Gastroesophageal sphincter (tissue), 3 donors: Measurements from ENCODE around the gene KLHL33.

ENCODE experiments used
- CTCF ChIP-seq, 4 experiments: fragments of 200-600 bp in 2 of 4; fragments of 450-650 bp in 2 of 4; sonication (generic) in 1 of 4; IDR thresholded peaks; one replicate each; pipeline ENCODE4 v1.5.1; 2017 to 2019; ENCODE audit warnings: antibody characterized with exemption in 4 of 4, mild to moderate bottlenecking in 2 of 4, moderate library complexity in 2 of 4
- EP300 ChIP-seq: sonication (generic); formaldehyde crosslinking; IDR thresholded peaks from one replicate; pipeline ENCODE4 v1.6.1; 2017; ENCODE audit warnings: antibody characterized with exemption, mild to moderate bottlenecking
- POLR2A ChIP-seq, 2 donors: fragments of 450-650 bp; IDR thresholded peaks; one replicate each; pipeline ENCODE4 v1.6.1; 2017; ENCODE audit warnings: antibody characterized with exemption in 2 of 2, mild to moderate bottlenecking in 2 of 2, moderate library complexity in 1 of 2
- POLR2AphosphoS5 ChIP-seq: sonication (generic); formaldehyde crosslinking; IDR thresholded peaks from one replicate; pipeline ENCODE4 v1.6.1; 2017; ENCODE audit warnings: antibody characterized with exemption

- TF ChIP-seq EP300, result no peak
- no peak for TF ChIP-seq CTCF (IDR thresholded peaks at IDR 0.05)
- no peak for TF ChIP-seq POLR2AphosphoS5
- TF ChIP-seq POLR2A (IDR thresholded peaks at IDR 0.05), result no peak
These were observed 393 bp upstream of the KLHL33 start for GRCh38 chr14:20436363-20436755.
